Measurements from ENCODE around the gene GPC3. TPM values are rescaled to one million over a fixed set of nuclear protein-coding genes. Genes with fewer than 3 reads are reported as not detected.

The GPC3 gene
- total RNA-seq, 4 donors from 2014 or later = 0.82 to 4.9 (median 1.8) TPM

- Histone ChIP-seq H3K4me1 (no peaks in the 10 kb centered on the region), H3K4me3 (no peak overlapping the region), H3K27ac (no peak overlapping the region), H3K9me3 (no peaks in the 10 kb centered on the region), H3K27me3 (no peaks in the 10 kb centered on the region), H3K36me3 (no peaks in the 10 kb centered on the region)
- no peak for DNase-seq
- in situ Hi-C loops (cut with MboI; ENCODE audit: low pct_ligation_motif_present in 1 of 4, low pct_unique_long_range_greater_than_20kb in 1 of 4, low sequenced_read_pairs in 3 of 4) (no loop called here), intact Hi-C loops (cut with DNase I; ENCODE audit: low total_unique reads) (no loop called here)
- 49 to 80% methylated on average over 1 to 3 of the region's 3 CpGs for WGBS, 2 donors (ENCODE audit: low coverage in 1 of 2)
- TF ChIP-seq POLR2A (IDR thresholded peaks at IDR 0.05) = no peak
- TF ChIP-seq EP300 (IDR thresholded peaks at IDR 0.05; ENCODE audit: low read depth) = no peak
- no peak for TF ChIP-seq POLR2AphosphoS5 (IDR thresholded peaks at IDR 0.05)
- TF ChIP-seq CTCF (IDR thresholded peaks at IDR 0.05) = no peak
These were observed 174.5 kb downstream of the GPC3 start for GRCh38 chrX:133810925-133811324.

- Histone ChIP-seq H3K27me3 (no peaks in the 10 kb centered on the region), H3K36me3 (no peaks in the 10 kb centered on the region), H3K27ac (no peak overlapping the region), H3K4me1 (no peaks in the 10 kb centered on the region), H3K9me3 (no peaks in the 10 kb centered on the region), H3K4me3 (no peak overlapping the region)
- WGBS, 2 donors (ENCODE audit: low coverage in 1 of 2) = 76 to 77% methylated on average over 3 to 6 of the region's 6 CpGs
- no peak for TF ChIP-seq POLR2A (IDR thresholded peaks at IDR 0.05)
- TF ChIP-seq CTCF (IDR thresholded peaks at IDR 0.05) = no peak
- no peak for TF ChIP-seq POLR2AphosphoS5 (IDR thresholded peaks at IDR 0.05)
- TF ChIP-seq EP300 (IDR thresholded peaks at IDR 0.05; ENCODE audit: low read depth) = no peak
- in situ Hi-C loops (cut with MboI; ENCODE audit: low pct_ligation_motif_present in 1 of 4, low pct_unique_long_range_greater_than_20kb in 1 of 4, low sequenced_read_pairs in 3 of 4) = no loop called here
- intact Hi-C loops (cut with DNase I; ENCODE audit: low total_unique reads) = no loop called here
- DNase-seq = no peak
These were observed 181.3 kb downstream of the GPC3 start for GRCh38 chrX:133804072-133804471.

GRCh38 chrX:133796282-133796681, 189.1 kb downstream of the GPC3 start:
- in situ Hi-C loops (cut with MboI; ENCODE audit: low pct_ligation_motif_present in 1 of 4, low pct_unique_long_range_greater_than_20kb in 1 of 4, low sequenced_read_pairs in 3 of 4) (no loop called here), intact Hi-C loops (cut with DNase I; ENCODE audit: low total_unique reads) (no loop called here)
- Histone ChIP-seq H3K4me1 (no peaks in the 10 kb centered on the region), H3K36me3 (no peaks in the 10 kb centered on the region), H3K9me3 (no peaks in the 10 kb centered on the region), H3K27me3 (no peaks in the 10 kb centered on the region), H3K4me3 (no peak overlapping the region), H3K27ac (no peak overlapping the region)
- DNase-seq = no peak
- TF ChIP-seq POLR2A (IDR thresholded peaks at IDR 0.05) = no peak
- no peak for TF ChIP-seq EP300 (IDR thresholded peaks at IDR 0.05; ENCODE audit: low read depth)

DNA sequence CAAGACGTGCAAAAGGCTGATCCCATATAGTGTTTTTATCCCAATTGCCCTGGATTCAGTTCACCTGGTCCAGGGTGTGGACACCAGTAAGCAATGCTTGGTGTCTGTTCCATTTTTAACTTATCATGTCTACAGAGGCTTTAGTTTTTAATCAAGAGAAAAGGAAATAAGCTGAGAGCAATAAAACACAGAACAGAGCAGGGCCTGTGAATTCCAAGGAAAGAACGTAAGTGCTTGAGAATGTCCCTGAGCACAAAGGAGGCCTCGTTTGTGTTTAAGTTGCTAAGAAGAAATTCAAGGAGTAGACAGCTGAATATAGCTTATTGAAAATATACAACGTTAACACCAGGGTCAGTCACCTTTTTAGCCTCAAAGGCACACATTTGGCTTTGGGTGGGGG, 191.3 kb downstream of the GPC3 start:
- WGBS, 2 donors (ENCODE audit: low coverage in 1 of 2) = 20 to 27% methylated on average over 3 to 4 of the region's 4 CpGs
- H3K4me3 ChIP-seq = no peak overlapping the region
- TF ChIP-seq POLR2A (IDR thresholded peaks at IDR 0.05) = no peak
- no peak for TF ChIP-seq POLR2AphosphoS5 (IDR thresholded peaks at IDR 0.05)
- TF ChIP-seq CTCF (IDR thresholded peaks at IDR 0.05) = no peak
- TF ChIP-seq EP300 (IDR thresholded peaks at IDR 0.05; ENCODE audit: low read depth) = no peak
- DNase-seq = no peak
- H3K9me3 ChIP-seq = no peaks in the 10 kb centered on the region
- no peaks in the 10 kb centered on the region for H3K4me1 ChIP-seq
- no peaks in the 10 kb centered on the region for H3K36me3 ChIP-seq
- intact Hi-C loops (cut with DNase I; ENCODE audit: low total_unique reads) = no loop called here
- in situ Hi-C loops (cut with MboI; ENCODE audit: low pct_ligation_motif_present in 1 of 4, low pct_unique_long_range_greater_than_20kb in 1 of 4, low sequenced_read_pairs in 3 of 4) = no loop called here
- no peaks in the 10 kb centered on the region for H3K27me3 ChIP-seq
- no peak overlapping the region for H3K27ac ChIP-seq

DNA sequence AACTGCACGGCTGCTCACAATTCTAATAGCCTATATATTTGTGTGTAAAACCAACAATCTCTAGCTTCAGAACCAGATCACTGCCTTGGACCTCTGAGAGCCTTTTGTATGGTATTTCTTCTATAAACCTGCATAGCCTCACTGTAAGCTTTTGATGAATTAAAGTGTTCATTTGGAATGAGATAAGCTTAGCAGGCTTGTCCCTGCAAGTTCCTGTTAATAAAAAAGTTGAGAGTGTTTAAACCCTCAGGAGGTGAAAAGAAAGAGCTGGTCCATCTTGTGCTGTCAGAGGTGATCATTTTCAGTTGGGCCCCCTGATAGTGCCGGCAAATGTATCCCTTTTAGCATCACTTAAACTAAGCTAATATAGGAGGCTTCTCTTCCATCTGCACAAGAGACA, 191.8 kb downstream of the GPC3 start:
- no peak for TF ChIP-seq POLR2AphosphoS5 (IDR thresholded peaks at IDR 0.05)
- Histone ChIP-seq H3K9me3 (no peaks in the 10 kb centered on the region), H3K4me1 (no peaks in the 10 kb centered on the region), H3K36me3 (no peaks in the 10 kb centered on the region), H3K27ac (no peak overlapping the region), H3K27me3 (no peaks in the 10 kb centered on the region), H3K4me3 (no peak overlapping the region)
- intact Hi-C loops (cut with DNase I; ENCODE audit: low total_unique reads) = no loop called here
- WGBS, 2 donors (ENCODE audit: low coverage in 1 of 2) = 60 to 69% methylated on average over 1 to 2 of the region's 2 CpGs
- no peak for DNase-seq
- in situ Hi-C loops (cut with MboI; ENCODE audit: low pct_ligation_motif_present in 1 of 4, low pct_unique_long_range_greater_than_20kb in 1 of 4, low sequenced_read_pairs in 3 of 4) = no loop called here
